K562 (cell line): ENCODE results near the gene ARF5. TPM values are rescaled to one million over a fixed set of nuclear protein-coding genes. Genes with fewer than 3 reads are reported as not detected.
A peak's percentile ranks its signal among the peaks of the same experiment; 100 is the strongest.

Experiments used
- BHLHE40 ChIP-seq: IDR thresholded peaks from 2 replicates; pipeline ENCODE4 v1.6.1; 2011; ENCODE audit warnings: low read length, improper control_type of control experiment
- HOMEZ ChIP-seq: fragments of 250-450 bp; sonication (Bioruptor Pico); IDR thresholded peaks from 2 replicates; pipeline ENCODE4 v1.4.0; 2020; ENCODE audit warnings: mild to moderate bottlenecking, moderate library complexity
- KDM1A ChIP-seq, 2 experiments: fragments of 450-650 bp; IDR thresholded peaks; 2 replicates each; pipeline ENCODE4 v1.6.1; 2016; ENCODE audit warnings: mild to moderate bottlenecking in 2 of 2
- NR4A1 ChIP-seq, 2 experiments: fragments of 250-450 bp in 1 of 2; fragments of 450-650 bp in 1 of 2; sonication (Bioruptor Pico) in 1 of 2; IDR thresholded peaks; 2 replicates each; pipeline versions ENCODE4 v1.4.0 to v1.6.1; 2016 to 2020; ENCODE audit warnings: mild to moderate bottlenecking in 2 of 2, missing compliant biosample characterization in 1 of 2, missing genetic modification characterization in 1 of 2, moderate library complexity in 1 of 2
- PHF20 ChIP-seq: fragments of 450-650 bp; IDR thresholded peaks from 2 replicates; pipeline ENCODE4 v1.6.1; 2018; ENCODE audit not compliant: partially characterized antibody
- RNF219 ChIP-seq: fragments of 250-450 bp; sonication (Bioruptor Pico); IDR thresholded peaks from 2 replicates; pipeline ENCODE4 v1.5.0; 2022; ENCODE audit warnings: mild to moderate bottlenecking
- SMAD2 ChIP-seq: fragments of 150-350 bp; IDR thresholded peaks from 2 replicates; pipeline ENCODE4 v1.6.1; 2014; ENCODE audit warnings: low read depth, mild to moderate bottlenecking, low read length
- SNAPC5 ChIP-seq: fragments of 250-450 bp; sonication (Bioruptor Pico); IDR thresholded peaks from 2 replicates; pipeline ENCODE4 v1.8.0; 2021; ENCODE audit warnings: moderate library complexity, mild to moderate bottlenecking, inconsistent platforms
- TCFL5 ChIP-seq: fragments of 250-450 bp; sonication (Bioruptor Pico); conservative IDR thresholded peaks from 2 replicates; pipeline ENCODE4 v1.6.1; 2021; ENCODE audit warnings: mild to moderate bottlenecking, moderate library complexity, matching md5 sums
- TFAP4 ChIP-seq: sonication (generic); formaldehyde crosslinking; IDR thresholded peaks from 2 replicates; pipeline ENCODE4 v1.8.0; 2022; ENCODE audit warnings: missing genetic modification reagents, mild to moderate bottlenecking, moderate library complexity, borderline replicate concordance
- ZFX ChIP-seq: sonication (generic); formaldehyde crosslinking; IDR thresholded peaks from 2 replicates; pipeline ENCODE4 v1.8.0; 2022; ENCODE audit warnings: mild to moderate bottlenecking, missing genetic modification reagents, moderate library complexity
- ZNF212 ChIP-seq: fragments of 450-650 bp; formaldehyde crosslinking; IDR thresholded peaks from 2 replicates; pipeline ENCODE4 v1.4.0; 2020; ENCODE audit warnings: mild to moderate bottlenecking
- ZNF407 ChIP-seq: fragments of 450-650 bp; IDR thresholded peaks from 2 replicates; pipeline ENCODE4 v1.6.1; 2016; ENCODE audit warnings: low read depth
- polyA plus RNA-seq, 8 experiments: library from polyadenylated mRNA; depleted of rRNA in 4 of 8; stranded (reverse) in 5 of 8; unstranded in 3 of 8; fragments of >200 nt; fragmentation: Nextera tagmentation in 2 of 8; fragmentation: Illumina TruSeq in 1 of 8; extraction: Ambion mirVana in 2 of 8; extraction: Trizol in 1 of 8; gene quantifications; 2 replicates each; pipeline versions ENCODE4 v1.2.1 to v1.2.3, GENCODE V29; 2011 to 2014; ENCODE audit warnings: inconsistent platforms in 1 of 8, missing spikeins in 1 of 8
- total RNA-seq, 7 experiments: library from RNA; depleted of rRNA in 6 of 7; stranded (reverse); fragments of >200 nt in 6 of 7; fragmentation: Illumina TruSeq in 2 of 7; extraction: Trizol in 2 of 7; gene quantifications; 2 replicates each; pipeline versions ENCODE4 v1.2.1 to v1.2.3, GENCODE V29; 2011 to 2021; ENCODE audit warnings: low replicate concordance in 1 of 7

ARF5 gene
- total and polyA plus RNA-seq, 9 of the 15 experiments (the other 6 are each of a cell fraction or from before 2014, with no cell fraction given) = 8.1 to 290 (median 125) TPM

GRCh38 chr7:127585044-127585953, 2.9 kb upstream of the ARF5 start, which contains the start of gene GCC1 (continued):
- TF ChIP-seq RNF219 = no peak
- TF ChIP-seq SMAD2 = no peak
- peak; percentile 92 for TF ChIP-seq ZFX
- peak; percentile 82 for TF ChIP-seq TFAP4 (CRISPR knock-in tag)
- no peak for TF ChIP-seq TCFL5 (CRISPR knock-in tag)
- no peak for TF ChIP-seq HOMEZ
- no peak; the same call in 1 of the 2 replicates for TF ChIP-seq ZNF407
- TF ChIP-seq NR4A1 (CRISPR knock-in tag; IDR thresholded peaks at IDR 0.05) = no peak; the same call in 1 of the 2 replicates
- 0 out of 2 replicates have a peak, but pooled peaks have one; percentile 65 for TF ChIP-seq NR4A1 (tag; IDR thresholded peaks at IDR 0.05)
- TF ChIP-seq ZNF212 (CRISPR knock-in tag) = no peak
- no peak; the same call in 1 of the 2 replicates for TF ChIP-seq BHLHE40
- TF ChIP-seq PHF20 = peak; percentile 98
- no peak for TF ChIP-seq SNAPC5
- no peak for TF ChIP-seq KDM1A (IDR thresholded peaks at IDR 0.05)
